HepG2 (cell line): ENCODE measurements around the gene SLC8A2. TPM values are rescaled to one million over a fixed set of nuclear protein-coding genes. Genes with fewer than 3 reads are reported as not detected.

Experiments
- ATF7-NPFF ChIP-seq: sonication (generic); formaldehyde crosslinking; IDR thresholded peaks from 2 replicates; pipeline ENCODE4 v1.8.1; 2023; ENCODE audit warnings: mild to moderate bottlenecking, low read depth, missing genetic modification reagents, moderate library complexity
- ELF3 ChIP-seq: IDR thresholded peaks from 2 replicates; pipeline ENCODE4 v1.6.1; 2016; ENCODE audit warnings: missing genetic modification reagents, missing compliant biosample characterization
- FOXO1 ChIP-seq: sonication (generic); formaldehyde crosslinking; IDR thresholded peaks from 2 replicates; pipeline ENCODE4 v1.4.0; 2020; ENCODE audit warnings: missing genetic modification reagents
- PCBP1 ChIP-seq: fragments of 200-400 bp; formaldehyde crosslinking; IDR thresholded peaks from 2 replicates; pipeline ENCODE4 v1.6.1; 2017; ENCODE audit warnings: mild to moderate bottlenecking, low read depth, low read length, borderline replicate concordance
- REL ChIP-seq: sonication (generic); formaldehyde crosslinking; conservative IDR thresholded peaks from 2 replicates; pipeline ENCODE4 v1.8.0; 2022; ENCODE audit warnings: mild to moderate bottlenecking, missing genetic modification reagents, moderate library complexity
- RXRB ChIP-seq: IDR thresholded peaks from 2 replicates; pipeline ENCODE4 v1.6.1; 2016; ENCODE audit warnings: borderline replicate concordance, missing genetic modification reagents, missing compliant biosample characterization
- SIN3B ChIP-seq: fragments of 150-350 bp; IDR thresholded peaks from 2 replicates; pipeline ENCODE4 v1.6.1; 2014; ENCODE audit warnings: low read length
- SOX5 ChIP-seq: IDR thresholded peaks from 2 replicates; pipeline ENCODE4 v1.6.1; 2016; ENCODE audit warnings: borderline replicate concordance
- TEAD3 ChIP-seq: optimal IDR thresholded peaks from 2 replicates; pipeline ENCODE3; 2016; ENCODE audit warnings: borderline replicate concordance
- ZNF224 ChIP-seq: sonication (generic); formaldehyde crosslinking; IDR thresholded peaks from 2 replicates; pipeline ENCODE4 v1.5.0; 2020; ENCODE audit warnings: mild to moderate bottlenecking, missing genetic modification reagents
- ZNF256 ChIP-seq: sonication (generic); formaldehyde crosslinking; conservative IDR thresholded peaks from 2 replicates; pipeline ENCODE4 v1.4.0; 2020; ENCODE audit warnings: missing genetic modification reagents
- ZNF510 ChIP-seq: sonication (generic); formaldehyde crosslinking; IDR thresholded peaks from 2 replicates; pipeline ENCODE4 v1.4.0; 2020; ENCODE audit warnings: low read depth, mild to moderate bottlenecking, missing genetic modification reagents
- ZNF772 ChIP-seq: sonication (generic); formaldehyde crosslinking; IDR thresholded peaks from 2 replicates; pipeline ENCODE4 v1.5.0; 2020; ENCODE audit warnings: mild to moderate bottlenecking, missing genetic modification reagents
- polyA plus RNA-seq, 8 experiments: library from polyadenylated mRNA; depleted of rRNA in 3 of 8; stranded (reverse) in 7 of 8; unstranded in 1 of 8; fragments of >200 nt; fragmentation: Illumina TruSeq in 4 of 8; extraction: Trizol in 4 of 8; gene quantifications; 2 replicates each; pipeline versions ENCODE4 v1.2.1 to v1.2.3, GENCODE V29; 2011 to 2016; ENCODE audit warnings: low read depth in 4 of 8, missing spikeins in 1 of 8, mixed read lengths in 1 of 8; ENCODE audit not compliant: insufficient read depth in 1 of 8
- total RNA-seq, 5 experiments: library from RNA; depleted of rRNA; stranded (reverse); fragments of >200 nt; fragmentation: Illumina TruSeq; extraction: Trizol; gene quantifications; 2 replicates each; pipeline ENCODE4 v1.2.3, GENCODE V29; 2016; ENCODE audit warnings: low read depth in 1 of 5
- TF ChIP-seq, protein P1 (sequence below): sonication (generic); formaldehyde crosslinking; IDR thresholded peaks from 2 replicates; pipeline ENCODE4 v1.4.0; 2020; ENCODE audit warnings: missing genetic modification reagents
- TF ChIP-seq, protein P2 (sequence below): sonication (generic); formaldehyde crosslinking; IDR thresholded peaks from 2 replicates; pipeline ENCODE4 v1.9.0; 2021; ENCODE audit warnings: missing genetic modification reagents, mild to moderate bottlenecking, borderline replicate concordance
- TF ChIP-seq, protein P3 (sequence below): sonication (generic); formaldehyde crosslinking; IDR thresholded peaks from 2 replicates; pipeline ENCODE4 v1.8.0; 2022; ENCODE audit warnings: missing genetic modification reagents, mild to moderate bottlenecking, inconsistent platforms, borderline replicate concordance
- TF ChIP-seq, protein P4 (sequence below): sonication (generic); formaldehyde crosslinking; IDR thresholded peaks from 2 replicates; pipeline ENCODE4 v1.5.0; 2020; ENCODE audit warnings: mild to moderate bottlenecking, missing genetic modification reagents
- TF ChIP-seq, protein P5 (sequence below), 2 experiments: sonication (generic) in 1 of 2; formaldehyde crosslinking in 1 of 2; IDR thresholded peaks; 2 replicates each; pipeline versions ENCODE4 v1.5.1 to v1.6.1; 2011 to 2020; ENCODE audit warnings: borderline replicate concordance in 1 of 2, low read depth in 1 of 2, low read length in 1 of 2, mild to moderate bottlenecking in 1 of 2, missing genetic modification reagents in 1 of 2, moderate library complexity in 1 of 2
- TF ChIP-seq, protein P6 (sequence below): sonication (generic); formaldehyde crosslinking; IDR thresholded peaks from 2 replicates; pipeline ENCODE4 v1.4.0; 2020; ENCODE audit warnings: mild to moderate bottlenecking, missing genetic modification reagents

The SLC8A2 gene
- total and polyA plus RNA-seq, 2 of the 13 experiments (the other 11 are each of a cell fraction or from before 2014, with no cell fraction given) = 0.02 TPM; not detected in 1

DNA sequence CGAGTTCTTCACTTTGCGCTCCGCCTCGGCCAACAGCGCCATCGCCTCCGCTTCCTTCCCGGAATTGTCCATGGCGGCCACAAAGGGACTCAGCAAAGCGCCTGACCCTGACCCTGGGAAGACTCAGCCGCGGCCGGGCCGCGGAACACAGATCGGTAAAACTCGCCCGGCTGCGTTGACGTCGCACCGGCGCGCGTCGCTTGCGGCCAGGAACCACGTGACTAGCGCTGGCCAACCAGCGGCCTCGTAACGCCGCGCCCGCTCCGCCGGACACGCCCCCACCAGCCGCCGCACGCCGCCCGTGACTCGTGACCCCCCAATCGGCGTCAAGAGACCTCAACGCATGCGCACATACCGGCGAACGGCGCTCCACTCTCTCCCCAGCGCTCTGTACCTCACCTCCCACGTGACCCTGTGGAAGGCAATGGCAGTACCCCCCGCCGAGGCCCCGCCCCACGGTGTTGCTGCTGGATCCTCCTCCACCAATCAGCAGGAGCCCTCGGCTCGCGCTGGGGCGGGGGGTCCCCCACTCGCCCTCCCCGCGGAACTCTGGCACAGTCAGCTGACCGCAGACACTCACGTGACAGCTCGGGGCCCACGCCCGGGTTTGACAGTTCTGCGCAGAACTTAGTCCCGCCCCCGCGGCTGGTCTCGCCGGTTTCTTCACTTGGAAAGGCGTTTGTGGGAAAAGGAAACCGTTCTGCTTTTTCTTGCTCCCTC is 43.3 kb upstream of the SLC8A2 start, which contains the start of gene NAPA (continued):
- peak; percentile 84; the same call in 1 of the 2 replicates for TF ChIP-seq ZNF224 (CRISPR knock-in tag)
- TF ChIP-seq ZNF256 (CRISPR knock-in tag) = peak; percentile 12; the same call in 1 of the 2 replicates
- TF ChIP-seq PCBP1 = peak; percentile 55; the same call in 1 of the 2 replicates
- TF ChIP-seq ZNF510 (CRISPR knock-in tag) = 0 out of 2 replicates have a peak, but pooled peaks have one; percentile 21
- TF ChIP-seq FOXO1 = peak; percentile 53; the same call in 1 of the 2 replicates
- TF ChIP-seq ZNF772 = peak; percentile 91
- TF ChIP-seq ATF7-NPFF (CRISPR knock-in tag) = peak; percentile 53; the same call in 1 of the 2 replicates
- TF ChIP-seq SIN3B = 0 out of 2 replicates have a peak, but pooled peaks have one; percentile 29
- TF ChIP-seq, protein P1, sequence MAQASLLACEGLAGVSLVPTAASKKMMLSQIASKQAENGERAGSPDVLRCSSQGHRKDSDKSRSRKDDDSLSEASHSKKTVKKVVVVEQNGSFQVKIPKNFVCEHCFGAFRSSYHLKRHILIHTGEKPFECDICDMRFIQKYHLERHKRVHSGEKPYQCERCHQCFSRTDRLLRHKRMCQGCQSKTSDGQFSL (CRISPR knock-in tag) = 0 out of 2 replicates have a peak, but pooled peaks have one; percentile 17
- TF ChIP-seq, protein P2, sequence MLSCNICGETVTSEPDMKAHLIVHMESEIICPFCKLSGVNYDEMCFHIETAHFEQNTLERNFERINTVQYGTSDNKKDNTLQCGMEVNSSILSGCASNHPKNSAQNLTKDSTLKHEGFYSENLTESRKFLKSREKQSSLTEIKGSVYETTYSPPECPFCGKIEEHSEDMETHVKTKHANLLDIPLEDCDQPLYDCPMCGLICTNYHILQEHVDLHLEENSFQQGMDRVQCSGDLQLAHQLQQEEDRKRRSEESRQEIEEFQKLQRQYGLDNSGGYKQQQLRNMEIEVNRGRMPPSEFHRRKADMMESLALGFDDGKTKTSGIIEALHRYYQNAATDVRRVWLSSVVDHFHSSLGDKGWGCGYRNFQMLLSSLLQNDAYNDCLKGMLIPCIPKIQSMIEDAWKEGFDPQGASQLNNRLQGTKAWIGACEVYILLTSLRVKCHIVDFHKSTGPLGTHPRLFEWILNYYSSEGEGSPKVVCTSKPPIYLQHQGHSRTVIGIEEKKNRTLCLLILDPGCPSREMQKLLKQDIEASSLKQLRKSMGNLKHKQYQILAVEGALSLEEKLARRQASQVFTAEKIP (CRISPR knock-in tag) = no peak
- TF ChIP-seq, protein P3, sequence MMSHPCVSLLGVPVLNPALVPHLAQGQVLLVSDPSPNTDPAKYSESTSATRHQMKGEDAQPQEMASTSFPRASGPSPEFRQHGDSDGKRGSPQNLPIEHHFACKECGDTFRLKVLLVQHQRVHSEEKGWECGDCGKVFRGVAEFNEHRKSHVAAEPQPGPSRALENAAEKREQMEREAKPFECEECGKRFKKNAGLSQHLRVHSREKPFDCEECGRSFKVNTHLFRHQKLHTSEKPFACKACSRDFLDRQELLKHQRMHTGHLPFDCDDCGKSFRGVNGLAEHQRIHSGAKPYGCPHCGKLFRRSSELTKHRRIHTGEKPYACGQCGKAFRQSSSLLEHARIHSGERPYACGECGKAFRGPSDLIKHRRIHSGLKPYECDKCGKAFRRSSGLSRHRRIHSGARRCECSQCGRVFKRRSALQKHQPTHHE = no peak
- TF ChIP-seq RXRB = 0 out of 2 replicates have a peak, but pooled peaks have one; percentile 43
- TF ChIP-seq ELF3 (CRISPR knock-in tag) = peak; percentile 47; the same call in 1 of the 2 replicates
- TF ChIP-seq, protein P4, sequence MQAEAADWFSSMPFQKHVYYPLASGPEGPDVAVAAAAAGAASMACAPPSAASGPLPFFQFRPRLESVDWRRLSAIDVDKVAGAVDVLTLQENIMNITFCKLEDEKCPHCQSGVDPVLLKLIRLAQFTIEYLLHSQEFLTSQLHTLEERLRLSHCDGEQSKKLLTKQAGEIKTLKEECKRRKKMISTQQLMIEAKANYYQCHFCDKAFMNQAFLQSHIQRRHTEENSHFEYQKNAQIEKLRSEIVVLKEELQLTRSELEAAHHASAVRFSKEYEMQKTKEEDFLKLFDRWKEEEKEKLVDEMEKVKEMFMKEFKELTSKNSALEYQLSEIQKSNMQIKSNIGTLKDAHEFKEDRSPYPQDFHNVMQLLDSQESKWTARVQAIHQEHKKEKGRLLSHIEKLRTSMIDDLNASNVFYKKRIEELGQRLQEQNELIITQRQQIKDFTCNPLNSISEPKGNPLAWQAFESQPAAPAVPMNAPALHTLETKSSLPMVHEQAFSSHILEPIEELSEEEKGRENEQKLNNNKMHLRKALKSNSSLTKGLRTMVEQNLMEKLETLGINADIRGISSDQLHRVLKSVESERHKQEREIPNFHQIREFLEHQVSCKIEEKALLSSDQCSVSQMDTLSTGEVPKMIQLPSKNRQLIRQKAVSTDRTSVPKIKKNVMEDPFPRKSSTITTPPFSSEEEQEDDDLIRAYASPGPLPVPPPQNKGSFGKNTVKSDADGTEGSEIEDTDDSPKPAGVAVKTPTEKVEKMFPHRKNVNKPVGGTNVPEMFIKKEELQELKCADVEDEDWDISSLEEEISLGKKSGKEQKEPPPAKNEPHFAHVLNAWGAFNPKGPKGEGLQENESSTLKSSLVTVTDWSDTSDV (CRISPR knock-in tag) = 0 out of 2 replicates have a peak, but pooled peaks have one; percentile 42
- TF ChIP-seq, protein P5, sequence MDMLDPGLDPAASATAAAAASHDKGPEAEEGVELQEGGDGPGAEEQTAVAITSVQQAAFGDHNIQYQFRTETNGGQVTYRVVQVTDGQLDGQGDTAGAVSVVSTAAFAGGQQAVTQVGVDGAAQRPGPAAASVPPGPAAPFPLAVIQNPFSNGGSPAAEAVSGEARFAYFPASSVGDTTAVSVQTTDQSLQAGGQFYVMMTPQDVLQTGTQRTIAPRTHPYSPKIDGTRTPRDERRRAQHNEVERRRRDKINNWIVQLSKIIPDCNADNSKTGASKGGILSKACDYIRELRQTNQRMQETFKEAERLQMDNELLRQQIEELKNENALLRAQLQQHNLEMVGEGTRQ (IDR thresholded peaks at IDR 0.05; ENCODE audit: low read depth, low read length) = peak; percentile 95; the same call in 1 of the 2 replicates
- TF ChIP-seq, protein P5 (CRISPR knock-in tag; IDR thresholded peaks at IDR 0.05; ENCODE audit: borderline replicate concordance) = peak; percentile 100
- TF ChIP-seq REL (CRISPR knock-in tag) = 0 out of 2 replicates have a peak, but pooled peaks have one; percentile 41
- peak; percentile 74 for TF ChIP-seq TEAD3 (CRISPR knock-in tag)
- TF ChIP-seq SOX5 (CRISPR knock-in tag) = peak; percentile 45; the same call in 1 of the 2 replicates
- TF ChIP-seq, protein P6, sequence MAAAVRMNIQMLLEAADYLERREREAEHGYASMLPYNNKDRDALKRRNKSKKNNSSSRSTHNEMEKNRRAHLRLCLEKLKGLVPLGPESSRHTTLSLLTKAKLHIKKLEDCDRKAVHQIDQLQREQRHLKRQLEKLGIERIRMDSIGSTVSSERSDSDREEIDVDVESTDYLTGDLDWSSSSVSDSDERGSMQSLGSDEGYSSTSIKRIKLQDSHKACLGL (CRISPR knock-in tag) = peak; percentile 42; the same call in 1 of the 2 replicates
